ENCODE results near the gene UNC119.
"Not testable (repeated sequence)": the region's sequence is repeated elsewhere in the genome, so short reads cannot be mapped to it uniquely, and the experiment has no call there.

The UNC119 gene

GRCh38 chr17:28523186-28523585 lies 29.2 kb downstream of the UNC119 start:
- no peak for DNase-seq

GRCh38 chr17:28522281-28522680 lies 30.1 kb downstream of the UNC119 start:
- DNase-seq: not testable (repeated sequence)

- no peak for DNase-seq
These were observed 30.9 kb downstream of the UNC119 start for GRCh38 chr17:28521311-28522085.

GRCh38 chr17:28520687-28521086 lies 31.7 kb downstream of the UNC119 start:
- DNase-seq: no peak

GRCh38 chr17:28519236-28519635 lies 33.2 kb downstream of the UNC119 start:
- no peak for DNase-seq

- no peak for DNase-seq
These were observed 33.8 kb downstream of the UNC119 start for GRCh38 chr17:28518578-28518977.

- no peak for DNase-seq
These were observed 34.3 kb downstream of the UNC119 start for GRCh38 chr17:28518132-28518531.

GRCh38 chr17:28515518-28515917 lies 36.9 kb downstream of the UNC119 start:
- DNase-seq: no peak

GRCh38 chr17:28514561-28515002 lies 37.8 kb downstream of the UNC119 start:
- DNase-seq: no peak

GRCh38 chr17:28513476-28513875 lies 38.9 kb downstream of the UNC119 start:
- DNase-seq: no peak

GRCh38 chr17:28511858-28512461 lies 40.5 kb downstream of the UNC119 start:
- DNase-seq: no peak

- peak in 1 of 56 donors; percentile 2 for DNase-seq
These were observed 42.6 kb downstream of the UNC119 start for GRCh38 chr17:28509789-28510188.

- DNase-seq: no peak
These were observed 44.2 kb downstream of the UNC119 start for GRCh38 chr17:28508211-28508724.

- no peak for DNase-seq
These were observed 44.7 kb downstream of the UNC119 start for GRCh38 chr17:28507567-28508203.

- DNase-seq: no peak
These were observed 45.5 kb downstream of the UNC119 start for GRCh38 chr17:28506763-28507487.

GRCh38 chr17:28505986-28506665 lies 46.3 kb downstream of the UNC119 start, which contains the start of gene FOXN1:
Gene FOXN1 (plus strand): TSS chr17:28506348. CDS start chr17:28523970, 17,622 bp downstream.
- DNase-seq: no peak

- DNase-seq: no peak
These were observed 49.0 kb downstream of the UNC119 start for GRCh38 chr17:28503420-28503819.

- DNase-seq: no peak
These were observed 50.8 kb downstream of the UNC119 start for GRCh38 chr17:28501421-28502284.

- DNase-seq: peak in 1 of 56 donors; percentile 1
These were observed 51.6 kb downstream of the UNC119 start for GRCh38 chr17:28500712-28501379.
